ENCODE measurements around the gene JAK3. TPM values are rescaled to one million over a fixed set of nuclear protein-coding genes. Genes with fewer than 3 reads are reported as not detected.

JAK3 gene
- total RNA-seq, 1 donor from 2014 or later, result 0.26 TPM

DNA sequence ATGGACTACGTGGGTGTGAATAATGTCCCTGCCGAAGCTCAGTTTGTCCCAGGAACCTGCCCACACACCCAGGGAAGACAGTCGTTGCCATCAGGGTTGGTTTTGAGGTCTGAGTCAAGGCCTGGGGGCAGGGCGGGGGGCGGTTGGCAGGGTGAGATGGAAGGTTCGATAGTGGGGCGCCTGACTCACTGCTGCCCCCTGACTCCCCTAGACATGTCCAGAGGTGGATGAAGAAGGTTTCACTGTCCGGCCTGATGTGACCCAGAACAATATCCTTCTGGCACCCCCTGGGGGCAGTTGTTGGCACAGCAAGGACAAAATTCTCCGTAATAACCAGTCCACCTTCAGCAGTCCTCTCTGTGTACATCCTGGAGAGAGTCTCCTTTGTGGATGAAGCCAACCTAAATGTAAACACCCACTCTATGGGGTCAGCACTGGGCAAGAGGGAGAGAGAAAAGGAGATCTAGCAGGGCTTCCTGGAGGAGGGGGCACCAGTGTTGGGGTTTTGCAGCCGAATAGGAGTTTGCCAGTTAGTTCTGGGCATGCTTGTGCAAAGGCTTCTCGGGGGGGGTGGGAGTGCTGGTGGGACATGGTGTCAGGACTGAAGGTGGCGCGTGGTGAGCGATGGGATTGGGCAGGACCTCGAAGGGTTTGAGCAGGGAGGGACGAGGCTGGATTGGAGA lies 72.4 kb downstream of the JAK3 start:
- FAIRE-seq, result no peak
- Histone ChIP-seq H3K4me3 (ENCODE audit: low read depth, low read length) (no peak overlapping the region), H3K36me3 (ENCODE audit: control insufficient read depth, insufficient read depth, low read length) (no peaks in the 10 kb centered on the region), H3K27me3 (ENCODE audit: control insufficient read depth, insufficient read depth, low read length) (peaks cover under 1% of the 10 kb centered on the region)
- DNase-seq (ENCODE audit: low read depth), result no peak
- TF ChIP-seq, protein P1, sequence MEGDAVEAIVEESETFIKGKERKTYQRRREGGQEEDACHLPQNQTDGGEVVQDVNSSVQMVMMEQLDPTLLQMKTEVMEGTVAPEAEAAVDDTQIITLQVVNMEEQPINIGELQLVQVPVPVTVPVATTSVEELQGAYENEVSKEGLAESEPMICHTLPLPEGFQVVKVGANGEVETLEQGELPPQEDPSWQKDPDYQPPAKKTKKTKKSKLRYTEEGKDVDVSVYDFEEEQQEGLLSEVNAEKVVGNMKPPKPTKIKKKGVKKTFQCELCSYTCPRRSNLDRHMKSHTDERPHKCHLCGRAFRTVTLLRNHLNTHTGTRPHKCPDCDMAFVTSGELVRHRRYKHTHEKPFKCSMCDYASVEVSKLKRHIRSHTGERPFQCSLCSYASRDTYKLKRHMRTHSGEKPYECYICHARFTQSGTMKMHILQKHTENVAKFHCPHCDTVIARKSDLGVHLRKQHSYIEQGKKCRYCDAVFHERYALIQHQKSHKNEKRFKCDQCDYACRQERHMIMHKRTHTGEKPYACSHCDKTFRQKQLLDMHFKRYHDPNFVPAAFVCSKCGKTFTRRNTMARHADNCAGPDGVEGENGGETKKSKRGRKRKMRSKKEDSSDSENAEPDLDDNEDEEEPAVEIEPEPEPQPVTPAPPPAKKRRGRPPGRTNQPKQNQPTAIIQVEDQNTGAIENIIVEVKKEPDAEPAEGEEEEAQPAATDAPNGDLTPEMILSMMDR (IDR thresholded peaks at IDR 0.05; ENCODE audit: insufficient read depth, low read length, severe bottlenecking), result peak; percentile 69

Other genes starting within 250 kb of the JAK3 start
- under 0.01 TPM in 1 of 2 replicates, not detected in the other for gene UNC13A, start 159.6 kb downstream of the JAK3 start, total RNA-seq
- gene MAP1S, start 128.5 kb downstream of the JAK3 start, total RNA-seq, result 3.7 and 15.9 TPM in 2 replicates
- gene FCHO1, start 96.5 kb downstream of the JAK3 start, total RNA-seq, result 0.26 and 0.90 TPM in 2 replicates
- 11.6 and 27.4 TPM in 2 replicates for gene B3GNT3, start 52.8 kb downstream of the JAK3 start, total RNA-seq
- not detected in 2 replicates for gene INSL3, start 26.5 kb downstream of the JAK3 start, total RNA-seq
- 1,530 and 1,590 TPM in 2 replicates for gene RPL18A, start 11.9 kb upstream of the JAK3 start, total RNA-seq
- gene SLC5A5, start 24.0 kb upstream of the JAK3 start, total RNA-seq, result under 0.01 and 0.13 TPM in 2 replicates
- 37.9 and 62.2 TPM in 2 replicates for gene CCDC124, start 85.0 kb upstream of the JAK3 start, total RNA-seq
- gene KCNN1, start 119.1 kb upstream of the JAK3 start, total RNA-seq, result not detected in 2 replicates
- 6.1 and 7.2 TPM in 2 replicates for gene ARRDC2, start 160.2 kb upstream of the JAK3 start, total RNA-seq
- gene IL12RB1, start 239.0 kb upstream of the JAK3 start, total RNA-seq, result under 0.01 TPM in 1 of 2 replicates, not detected in the other
- gene MAST3, start 249.8 kb upstream of the JAK3 start, total RNA-seq, result 0.79 and 2.2 TPM in 2 replicates

Measured in bronchial epithelial cell (primary cell).